K562 (cell line): ENCODE results near the gene HRAS. TPM values are rescaled to one million over a fixed set of nuclear protein-coding genes. Genes with fewer than 3 reads are reported as not detected.

Source experiments
- CREBBP ChIP-seq: IDR thresholded peaks from one replicate; pipeline ENCODE4 v1.6.1; 2012; ENCODE audit warnings: low read depth, mild to moderate bottlenecking, control low read depth, inconsistent platforms, low read length
- CXXC5 ChIP-seq: fragments of 250-450 bp; sonication (Bioruptor Pico); IDR thresholded peaks from 2 replicates; pipeline ENCODE4 v1.8.0; 2022; ENCODE audit warnings: inconsistent platforms, mild to moderate bottlenecking, moderate library complexity
- DMBX1 ChIP-seq: fragments of 250-450 bp; sonication (Bioruptor Pico); IDR thresholded peaks from 2 replicates; pipeline ENCODE4 v1.8.0; 2022; ENCODE audit warnings: inconsistent platforms, mild to moderate bottlenecking, moderate library complexity, borderline replicate concordance
- KLF6 ChIP-seq: fragments of 250-450 bp; sonication (Bioruptor Pico); IDR thresholded peaks from 2 replicates; pipeline ENCODE4 v1.4.0; 2020; ENCODE audit warnings: mild to moderate bottlenecking, moderate library complexity, borderline replicate concordance
- MNT ChIP-seq, 2 experiments: fragments of 450-650 bp; conservative IDR thresholded peaks; 2 replicates each; pipeline ENCODE4 v1.6.1; 2017; ENCODE audit warnings: mild to moderate bottlenecking in 2 of 2, moderate library complexity in 2 of 2
- POLR2AphosphoS5 ChIP-seq: IDR thresholded peaks from 2 replicates; pipeline ENCODE4 v1.6.1; 2011; ENCODE audit warnings: mild to moderate bottlenecking, low read depth, low read length, moderate library complexity; ENCODE audit not compliant: control insufficient read depth, insufficient read depth
- PRPF4 ChIP-seq: fragments of 200-400 bp; formaldehyde crosslinking; IDR thresholded peaks from one replicate; pipeline ENCODE4 v1.6.1; 2017; ENCODE audit warnings: low read length, low read depth, mild to moderate bottlenecking; ENCODE audit not compliant: insufficient read depth, poor library complexity, severe bottlenecking
- SLC30A9 ChIP-seq: fragments of 250-450 bp; sonication (Bioruptor Pico); IDR thresholded peaks from 2 replicates; pipeline ENCODE4 v1.8.0; 2022; ENCODE audit warnings: mild to moderate bottlenecking, moderate library complexity
- SMAD4 ChIP-seq: fragments of 250-450 bp; sonication (Bioruptor Pico); conservative IDR thresholded peaks from 2 replicates; pipeline ENCODE4 v1.8.0; 2021; ENCODE audit warnings: inconsistent platforms, mild to moderate bottlenecking, moderate library complexity
- SPI1 ChIP-seq: IDR thresholded peaks from 2 replicates; pipeline ENCODE4 v1.6.1; 2011; ENCODE audit warnings: low read depth, low read length, control low read depth, borderline replicate concordance
- ZFP1 ChIP-seq: fragments of 450-650 bp; formaldehyde crosslinking; IDR thresholded peaks from 2 replicates; pipeline ENCODE4 v1.4.0; 2020; ENCODE audit warnings: mild to moderate bottlenecking, mixed read lengths
- polyA plus RNA-seq, 8 experiments: library from polyadenylated mRNA; depleted of rRNA in 4 of 8; stranded (reverse) in 5 of 8; unstranded in 3 of 8; fragments of >200 nt; fragmentation: Nextera tagmentation in 2 of 8; fragmentation: Illumina TruSeq in 1 of 8; extraction: Ambion mirVana in 2 of 8; extraction: Trizol in 1 of 8; gene quantifications; 2 replicates each; pipeline versions ENCODE4 v1.2.1 to v1.2.3, GENCODE V29; 2011 to 2014; ENCODE audit warnings: inconsistent platforms in 1 of 8, missing spikeins in 1 of 8
- total RNA-seq, 7 experiments: library from RNA; depleted of rRNA in 6 of 7; stranded (reverse); fragments of >200 nt in 6 of 7; fragmentation: Illumina TruSeq in 2 of 7; extraction: Trizol in 2 of 7; gene quantifications; 2 replicates each; pipeline versions ENCODE4 v1.2.1 to v1.2.3, GENCODE V29; 2011 to 2021; ENCODE audit warnings: low replicate concordance in 1 of 7
- TF ChIP-seq, protein P1 (sequence below): fragments of 250-450 bp; sonication (Bioruptor Pico); IDR thresholded peaks from 2 replicates; pipeline ENCODE4 v1.5.1; 2021; ENCODE audit warnings: mild to moderate bottlenecking
- TF ChIP-seq, protein P2 (sequence below), 2 experiments: fragments of 450-650 bp; IDR thresholded peaks; 2 replicates each; pipeline ENCODE4 v1.6.1; 2018; ENCODE audit warnings: mild to moderate bottlenecking in 2 of 2, low read depth in 1 of 2; ENCODE audit not compliant: partially characterized antibody in 2 of 2
- TF ChIP-seq, protein P3 (sequence below): fragments of 450-650 bp; conservative IDR thresholded peaks from 2 replicates; pipeline ENCODE4 v1.6.1; 2016; ENCODE audit warnings: missing genetic modification characterization, low read depth, mild to moderate bottlenecking, missing compliant biosample characterization, moderate library complexity
- TF ChIP-seq, protein P4 (sequence below): fragments of 250-450 bp; sonication (Bioruptor Pico); IDR thresholded peaks from 2 replicates; pipeline ENCODE4 v1.4.0; 2020; ENCODE audit warnings: mild to moderate bottlenecking, moderate library complexity

HRAS gene
- total and polyA plus RNA-seq, 9 of the 15 experiments (the other 6 are each of a cell fraction or from before 2014, with no cell fraction given) = 2.8 to 73.5 (median 29.6) TPM

GRCh38 chr11:535519-536454 is at the start of gene HRAS (continued):
- TF ChIP-seq, protein P1, sequence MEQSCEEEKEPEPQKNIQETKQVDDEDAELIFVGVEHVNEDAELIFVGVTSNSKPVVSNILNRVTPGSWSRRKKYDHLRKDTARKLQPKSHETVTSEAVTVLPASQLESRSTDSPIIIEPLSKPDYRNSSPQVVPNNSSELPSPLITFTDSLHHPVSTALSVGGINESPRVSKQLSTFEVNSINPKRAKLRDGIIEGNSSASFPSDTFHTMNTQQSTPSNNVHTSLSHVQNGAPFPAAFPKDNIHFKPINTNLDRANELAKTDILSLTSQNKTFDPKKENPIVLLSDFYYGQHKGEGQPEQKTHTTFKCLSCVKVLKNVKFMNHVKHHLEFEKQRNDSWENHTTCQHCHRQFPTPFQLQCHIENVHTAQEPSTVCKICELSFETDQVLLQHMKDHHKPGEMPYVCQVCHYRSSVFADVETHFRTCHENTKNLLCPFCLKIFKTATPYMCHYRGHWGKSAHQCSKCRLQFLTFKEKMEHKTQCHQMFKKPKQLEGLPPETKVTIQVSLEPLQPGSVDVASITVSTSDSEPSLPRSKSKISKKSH (CRISPR knock-in tag) = no peak
- TF ChIP-seq PRPF4 = no peak
- TF ChIP-seq SLC30A9 = no peak
- TF ChIP-seq, protein P2, sequence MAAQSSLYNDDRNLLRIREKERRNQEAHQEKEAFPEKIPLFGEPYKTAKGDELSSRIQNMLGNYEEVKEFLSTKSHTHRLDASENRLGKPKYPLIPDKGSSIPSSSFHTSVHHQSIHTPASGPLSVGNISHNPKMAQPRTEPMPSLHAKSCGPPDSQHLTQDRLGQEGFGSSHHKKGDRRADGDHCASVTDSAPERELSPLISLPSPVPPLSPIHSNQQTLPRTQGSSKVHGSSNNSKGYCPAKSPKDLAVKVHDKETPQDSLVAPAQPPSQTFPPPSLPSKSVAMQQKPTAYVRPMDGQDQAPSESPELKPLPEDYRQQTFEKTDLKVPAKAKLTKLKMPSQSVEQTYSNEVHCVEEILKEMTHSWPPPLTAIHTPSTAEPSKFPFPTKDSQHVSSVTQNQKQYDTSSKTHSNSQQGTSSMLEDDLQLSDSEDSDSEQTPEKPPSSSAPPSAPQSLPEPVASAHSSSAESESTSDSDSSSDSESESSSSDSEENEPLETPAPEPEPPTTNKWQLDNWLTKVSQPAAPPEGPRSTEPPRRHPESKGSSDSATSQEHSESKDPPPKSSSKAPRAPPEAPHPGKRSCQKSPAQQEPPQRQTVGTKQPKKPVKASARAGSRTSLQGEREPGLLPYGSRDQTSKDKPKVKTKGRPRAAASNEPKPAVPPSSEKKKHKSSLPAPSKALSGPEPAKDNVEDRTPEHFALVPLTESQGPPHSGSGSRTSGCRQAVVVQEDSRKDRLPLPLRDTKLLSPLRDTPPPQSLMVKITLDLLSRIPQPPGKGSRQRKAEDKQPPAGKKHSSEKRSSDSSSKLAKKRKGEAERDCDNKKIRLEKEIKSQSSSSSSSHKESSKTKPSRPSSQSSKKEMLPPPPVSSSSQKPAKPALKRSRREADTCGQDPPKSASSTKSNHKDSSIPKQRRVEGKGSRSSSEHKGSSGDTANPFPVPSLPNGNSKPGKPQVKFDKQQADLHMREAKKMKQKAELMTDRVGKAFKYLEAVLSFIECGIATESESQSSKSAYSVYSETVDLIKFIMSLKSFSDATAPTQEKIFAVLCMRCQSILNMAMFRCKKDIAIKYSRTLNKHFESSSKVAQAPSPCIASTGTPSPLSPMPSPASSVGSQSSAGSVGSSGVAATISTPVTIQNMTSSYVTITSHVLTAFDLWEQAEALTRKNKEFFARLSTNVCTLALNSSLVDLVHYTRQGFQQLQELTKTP (IDR thresholded peaks at IDR 0.05; ENCODE audit: low read depth in 1 of 2, partially characterized antibody in 2 of 2) = no peak
- TF ChIP-seq, protein P3, sequence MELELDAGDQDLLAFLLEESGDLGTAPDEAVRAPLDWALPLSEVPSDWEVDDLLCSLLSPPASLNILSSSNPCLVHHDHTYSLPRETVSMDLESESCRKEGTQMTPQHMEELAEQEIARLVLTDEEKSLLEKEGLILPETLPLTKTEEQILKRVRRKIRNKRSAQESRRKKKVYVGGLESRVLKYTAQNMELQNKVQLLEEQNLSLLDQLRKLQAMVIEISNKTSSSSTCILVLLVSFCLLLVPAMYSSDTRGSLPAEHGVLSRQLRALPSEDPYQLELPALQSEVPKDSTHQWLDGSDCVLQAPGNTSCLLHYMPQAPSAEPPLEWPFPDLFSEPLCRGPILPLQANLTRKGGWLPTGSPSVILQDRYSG (tag) = no peak
- TF ChIP-seq ZFP1 (CRISPR knock-in tag) = no peak
- 0 out of 2 replicates have a peak, but pooled peaks have one; percentile 24 for TF ChIP-seq SMAD4
- TF ChIP-seq SPI1 = no peak
- no peak for TF ChIP-seq CREBBP
- TF ChIP-seq, protein P4, sequence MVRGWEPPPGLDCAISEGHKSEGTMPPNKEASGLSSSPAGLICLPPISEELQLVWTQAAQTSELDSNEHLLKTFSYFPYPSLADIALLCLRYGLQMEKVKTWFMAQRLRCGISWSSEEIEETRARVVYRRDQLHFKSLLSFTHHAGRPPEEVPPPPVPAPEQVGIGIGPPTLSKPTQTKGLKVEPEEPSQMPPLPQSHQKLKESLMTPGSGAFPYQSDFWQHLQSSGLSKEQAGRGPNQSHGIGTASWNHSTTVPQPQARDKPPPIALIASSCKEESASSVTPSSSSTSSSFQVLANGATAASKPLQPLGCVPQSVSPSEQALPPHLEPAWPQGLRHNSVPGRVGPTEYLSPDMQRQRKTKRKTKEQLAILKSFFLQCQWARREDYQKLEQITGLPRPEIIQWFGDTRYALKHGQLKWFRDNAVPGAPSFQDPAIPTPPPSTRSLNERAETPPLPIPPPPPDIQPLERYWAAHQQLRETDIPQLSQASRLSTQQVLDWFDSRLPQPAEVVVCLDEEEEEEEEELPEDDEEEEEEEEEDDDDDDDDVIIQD (CRISPR knock-in tag) = no peak
- TF ChIP-seq MNT (conservative IDR thresholded peaks at IDR 0.05) = peak in 1 of 2 experiments; percentile 42; a peak in 1 of 4 replicates
- peak; percentile 99 for TF ChIP-seq CXXC5 (CRISPR knock-in tag)
- TF ChIP-seq POLR2AphosphoS5 = peak; percentile 63
- no peak for TF ChIP-seq KLF6 (CRISPR knock-in tag)
- TF ChIP-seq DMBX1 (CRISPR knock-in tag) = no peak
